HepG2 (cell line): Measurements from ENCODE around the gene FRMD3. TPM values are rescaled to one million over a fixed set of nuclear protein-coding genes. Genes with fewer than 3 reads are reported as not detected.
A peak's percentile ranks its signal among the peaks of the same experiment; 100 is the strongest.

ENCODE experiments used
- ARID2 ChIP-seq: sonication (generic); formaldehyde crosslinking; IDR thresholded peaks from 2 replicates; pipeline ENCODE4 v1.8.1; 2022; ENCODE audit warnings: mild to moderate bottlenecking, missing genetic modification reagents, borderline replicate concordance
- CEBPG ChIP-seq: IDR thresholded peaks from 2 replicates; pipeline ENCODE4 v1.6.1; 2016
- FOXA3 ChIP-seq: IDR thresholded peaks from 2 replicates; pipeline ENCODE4 v1.6.1; 2016; ENCODE audit warnings: missing genetic modification reagents, missing compliant biosample characterization
- HDAC2 ChIP-seq: sonication (generic); formaldehyde crosslinking; IDR thresholded peaks from 2 replicates; pipeline ENCODE4 v1.4.0; 2020; ENCODE audit warnings: missing genetic modification reagents
- KAT8 ChIP-seq: IDR thresholded peaks from 2 replicates; pipeline ENCODE4 v1.6.1; 2016; ENCODE audit warnings: missing genetic modification reagents, missing compliant biosample characterization
- KDM5B ChIP-seq: sonication (generic); formaldehyde crosslinking; IDR thresholded peaks from 2 replicates; pipeline ENCODE4 v1.4.0; 2020; ENCODE audit warnings: missing genetic modification reagents, mild to moderate bottlenecking, borderline replicate concordance
- KDM6A ChIP-seq: IDR thresholded peaks from 2 replicates; pipeline ENCODE4 v1.6.1; 2016; ENCODE audit warnings: low read depth
- NCOA2 ChIP-seq: sonication (generic); formaldehyde crosslinking; IDR thresholded peaks from 2 replicates; pipeline ENCODE4 v1.8.0; 2022; ENCODE audit warnings: inconsistent platforms
- NR1H2 ChIP-seq: sonication (generic); formaldehyde crosslinking; IDR thresholded peaks from 2 replicates; pipeline ENCODE4 v1.8.1; 2022; ENCODE audit warnings: low read depth, missing genetic modification reagents, borderline replicate concordance
- PHF21A ChIP-seq: sonication (generic); formaldehyde crosslinking; IDR thresholded peaks from 2 replicates; pipeline ENCODE4 v1.5.0; 2020; ENCODE audit warnings: mild to moderate bottlenecking, missing genetic modification reagents
- SALL1 ChIP-seq: sonication (generic); formaldehyde crosslinking; IDR thresholded peaks from 2 replicates; pipeline ENCODE4 v1.8.0; 2022; ENCODE audit warnings: mild to moderate bottlenecking, missing genetic modification reagents
- SNAPC2 ChIP-seq: sonication (generic); formaldehyde crosslinking; IDR thresholded peaks from 2 replicates; pipeline ENCODE4 v1.8.1; 2022; ENCODE audit warnings: mild to moderate bottlenecking, missing genetic modification reagents
- TARDBP ChIP-seq: sonication (generic); formaldehyde crosslinking; IDR thresholded peaks from 2 replicates; pipeline ENCODE4 v1.8.0; 2022; ENCODE audit warnings: mild to moderate bottlenecking, missing genetic modification reagents
- ZC3H13 ChIP-seq: sonication (generic); formaldehyde crosslinking; IDR thresholded peaks from 2 replicates; pipeline ENCODE4 v1.8.1; 2023; ENCODE audit warnings: mild to moderate bottlenecking, missing genetic modification reagents, moderate library complexity
- ZNF629 ChIP-seq: sonication (generic); formaldehyde crosslinking; conservative IDR thresholded peaks from 2 replicates; pipeline ENCODE4 v1.5.0; 2020; ENCODE audit warnings: missing genetic modification reagents
- polyA plus RNA-seq, 8 experiments: library from polyadenylated mRNA; depleted of rRNA in 3 of 8; stranded (reverse) in 7 of 8; unstranded in 1 of 8; fragments of >200 nt; fragmentation: Illumina TruSeq in 4 of 8; extraction: Trizol in 4 of 8; gene quantifications; 2 replicates each; pipeline versions ENCODE4 v1.2.1 to v1.2.3, GENCODE V29; 2011 to 2016; ENCODE audit warnings: low read depth in 4 of 8, missing spikeins in 1 of 8, mixed read lengths in 1 of 8; ENCODE audit not compliant: insufficient read depth in 1 of 8
- total RNA-seq, 5 experiments: library from RNA; depleted of rRNA; stranded (reverse); fragments of >200 nt; fragmentation: Illumina TruSeq; extraction: Trizol; gene quantifications; 2 replicates each; pipeline ENCODE4 v1.2.3, GENCODE V29; 2016; ENCODE audit warnings: low read depth in 1 of 5
- TF ChIP-seq, protein P1 (sequence below): sonication (generic); IDR thresholded peaks from 2 replicates; pipeline ENCODE4 v1.6.1; 2016; ENCODE audit warnings: low read depth, borderline replicate concordance
- TF ChIP-seq, protein P2 (sequence below): sonication (generic); formaldehyde crosslinking; IDR thresholded peaks from 2 replicates; pipeline ENCODE4 v1.8.1; 2023; ENCODE audit warnings: mild to moderate bottlenecking, missing genetic modification reagents
- TF ChIP-seq, protein P3 (sequence below): IDR thresholded peaks from 2 replicates; pipeline ENCODE4 v1.6.1; 2016; ENCODE audit warnings: mild to moderate bottlenecking, missing biosample characterization, missing genetic modification reagents
- TF ChIP-seq, protein P4 (sequence below): sonication (generic); formaldehyde crosslinking; IDR thresholded peaks from 2 replicates; pipeline ENCODE4 v1.5.1; 2020; ENCODE audit warnings: missing genetic modification reagents, mild to moderate bottlenecking, borderline replicate concordance
- TF ChIP-seq, protein P5 (sequence below): sonication (generic); formaldehyde crosslinking; IDR thresholded peaks from 2 replicates; pipeline ENCODE4 v1.8.1; 2023; ENCODE audit warnings: mild to moderate bottlenecking, missing genetic modification reagents, borderline replicate concordance
- TF ChIP-seq, protein P6 (sequence below): sonication (generic); formaldehyde crosslinking; IDR thresholded peaks from 2 replicates; pipeline ENCODE4 v1.8.0; 2022; ENCODE audit warnings: mild to moderate bottlenecking, missing genetic modification reagents
- TF ChIP-seq, protein P7 (sequence below): IDR thresholded peaks from 2 replicates; pipeline ENCODE4 v1.6.1; 2016; ENCODE audit warnings: low read depth
- TF ChIP-seq, protein P8 (sequence below): sonication (generic); formaldehyde crosslinking; IDR thresholded peaks from 2 replicates; pipeline ENCODE4 v1.8.0; 2022; ENCODE audit warnings: missing genetic modification reagents, mild to moderate bottlenecking, inconsistent platforms, borderline replicate concordance

FRMD3 gene
- total and polyA plus RNA-seq, 2 of the 13 experiments (the other 11 are each of a cell fraction or from before 2014, with no cell fraction given): 3.2 to 7.7 TPM

DNA sequence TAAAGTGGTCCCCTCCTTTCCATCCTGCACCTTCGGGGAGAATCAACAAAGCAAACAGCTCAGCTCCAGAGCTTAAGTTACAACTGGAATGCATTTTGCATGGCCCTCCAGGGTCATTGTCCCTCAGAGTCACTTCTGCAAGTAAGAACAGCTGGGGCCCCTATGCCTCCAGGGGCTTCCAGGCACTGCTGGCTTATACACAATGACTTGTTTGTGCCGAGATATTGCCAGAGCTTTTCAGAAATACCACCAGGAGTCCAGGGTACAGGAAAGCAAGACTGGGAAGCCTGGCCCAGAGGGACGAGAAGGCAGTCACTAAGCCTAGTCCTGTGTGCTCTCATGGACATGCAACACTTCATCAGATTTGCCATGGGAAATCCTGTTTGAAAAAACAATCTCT lies 11.3 kb downstream of the FRMD3 start (continued):
- TF ChIP-seq, protein P1, sequence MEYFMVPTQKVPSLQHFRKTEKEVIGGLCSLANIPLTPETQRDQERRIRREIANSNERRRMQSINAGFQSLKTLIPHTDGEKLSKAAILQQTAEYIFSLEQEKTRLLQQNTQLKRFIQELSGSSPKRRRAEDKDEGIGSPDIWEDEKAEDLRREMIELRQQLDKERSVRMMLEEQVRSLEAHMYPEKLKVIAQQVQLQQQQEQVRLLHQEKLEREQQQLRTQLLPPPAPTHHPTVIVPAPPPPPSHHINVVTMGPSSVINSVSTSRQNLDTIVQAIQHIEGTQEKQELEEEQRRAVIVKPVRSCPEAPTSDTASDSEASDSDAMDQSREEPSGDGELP: peak; percentile 84
- peak; percentile 54; the same call in 1 of the 2 replicates for TF ChIP-seq FOXA3 (CRISPR knock-in tag)
- TF ChIP-seq, protein P2, sequence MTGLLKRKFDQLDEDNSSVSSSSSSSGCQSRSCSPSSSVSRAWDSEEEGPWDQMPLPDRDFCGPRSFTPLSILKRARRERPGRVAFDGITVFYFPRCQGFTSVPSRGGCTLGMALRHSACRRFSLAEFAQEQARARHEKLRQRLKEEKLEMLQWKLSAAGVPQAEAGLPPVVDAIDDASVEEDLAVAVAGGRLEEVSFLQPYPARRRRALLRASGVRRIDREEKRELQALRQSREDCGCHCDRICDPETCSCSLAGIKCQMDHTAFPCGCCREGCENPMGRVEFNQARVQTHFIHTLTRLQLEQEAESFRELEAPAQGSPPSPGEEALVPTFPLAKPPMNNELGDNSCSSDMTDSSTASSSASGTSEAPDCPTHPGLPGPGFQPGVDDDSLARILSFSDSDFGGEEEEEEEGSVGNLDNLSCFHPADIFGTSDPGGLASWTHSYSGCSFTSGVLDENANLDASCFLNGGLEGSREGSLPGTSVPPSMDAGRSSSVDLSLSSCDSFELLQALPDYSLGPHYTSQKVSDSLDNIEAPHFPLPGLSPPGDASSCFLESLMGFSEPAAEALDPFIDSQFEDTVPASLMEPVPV (CRISPR knock-in tag): no peak
- TF ChIP-seq KAT8 (CRISPR knock-in tag): peak; percentile 50; the same call in 1 of the 2 replicates
- TF ChIP-seq, protein P3, sequence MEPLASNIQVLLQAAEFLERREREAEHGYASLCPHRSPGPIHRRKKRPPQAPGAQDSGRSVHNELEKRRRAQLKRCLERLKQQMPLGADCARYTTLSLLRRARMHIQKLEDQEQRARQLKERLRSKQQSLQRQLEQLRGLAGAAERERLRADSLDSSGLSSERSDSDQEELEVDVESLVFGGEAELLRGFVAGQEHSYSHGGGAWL: no peak
- TF ChIP-seq, protein P4, sequence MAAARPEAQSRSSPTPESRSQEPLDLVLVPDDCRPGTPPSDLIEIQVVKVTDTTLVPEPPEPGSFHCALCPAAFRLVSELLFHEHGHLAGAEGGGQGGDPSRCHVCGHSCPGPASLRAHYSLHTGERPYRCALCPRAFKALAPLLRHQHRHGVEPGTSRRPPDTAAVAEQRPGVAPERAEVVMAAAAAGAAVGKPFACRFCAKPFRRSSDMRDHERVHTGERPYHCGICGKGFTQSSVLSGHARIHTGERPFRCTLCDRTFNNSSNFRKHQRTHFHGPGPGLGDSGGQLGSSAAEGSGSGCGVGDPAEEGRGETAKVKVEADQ: no peak
- TF ChIP-seq CEBPG (CRISPR knock-in tag): peak; percentile 57; the same call in 1 of the 2 replicates
- TF ChIP-seq NCOA2: peak; percentile 70
- TF ChIP-seq ARID2: no peak; the same call in 1 of the 2 replicates
- peak; percentile 61; the same call in 1 of the 2 replicates for TF ChIP-seq TARDBP
- no peak for TF ChIP-seq ZC3H13 (CRISPR knock-in tag)
- peak; percentile 71 for TF ChIP-seq KDM6A
- TF ChIP-seq, protein P5, sequence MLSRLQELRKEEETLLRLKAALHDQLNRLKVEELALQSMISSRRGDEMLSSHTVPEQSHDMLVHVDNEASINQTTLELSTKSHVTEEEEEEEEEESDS (CRISPR knock-in tag): no peak
- TF ChIP-seq, protein P6, sequence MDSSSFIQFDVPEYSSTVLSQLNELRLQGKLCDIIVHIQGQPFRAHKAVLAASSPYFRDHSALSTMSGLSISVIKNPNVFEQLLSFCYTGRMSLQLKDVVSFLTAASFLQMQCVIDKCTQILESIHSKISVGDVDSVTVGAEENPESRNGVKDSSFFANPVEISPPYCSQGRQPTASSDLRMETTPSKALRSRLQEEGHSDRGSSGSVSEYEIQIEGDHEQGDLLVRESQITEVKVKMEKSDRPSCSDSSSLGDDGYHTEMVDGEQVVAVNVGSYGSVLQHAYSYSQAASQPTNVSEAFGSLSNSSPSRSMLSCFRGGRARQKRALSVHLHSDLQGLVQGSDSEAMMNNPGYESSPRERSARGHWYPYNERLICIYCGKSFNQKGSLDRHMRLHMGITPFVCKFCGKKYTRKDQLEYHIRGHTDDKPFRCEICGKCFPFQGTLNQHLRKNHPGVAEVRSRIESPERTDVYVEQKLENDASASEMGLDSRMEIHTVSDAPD (CRISPR knock-in tag): peak; percentile 97
- no peak for TF ChIP-seq NR1H2 (CRISPR knock-in tag)
- TF ChIP-seq, protein P7, sequence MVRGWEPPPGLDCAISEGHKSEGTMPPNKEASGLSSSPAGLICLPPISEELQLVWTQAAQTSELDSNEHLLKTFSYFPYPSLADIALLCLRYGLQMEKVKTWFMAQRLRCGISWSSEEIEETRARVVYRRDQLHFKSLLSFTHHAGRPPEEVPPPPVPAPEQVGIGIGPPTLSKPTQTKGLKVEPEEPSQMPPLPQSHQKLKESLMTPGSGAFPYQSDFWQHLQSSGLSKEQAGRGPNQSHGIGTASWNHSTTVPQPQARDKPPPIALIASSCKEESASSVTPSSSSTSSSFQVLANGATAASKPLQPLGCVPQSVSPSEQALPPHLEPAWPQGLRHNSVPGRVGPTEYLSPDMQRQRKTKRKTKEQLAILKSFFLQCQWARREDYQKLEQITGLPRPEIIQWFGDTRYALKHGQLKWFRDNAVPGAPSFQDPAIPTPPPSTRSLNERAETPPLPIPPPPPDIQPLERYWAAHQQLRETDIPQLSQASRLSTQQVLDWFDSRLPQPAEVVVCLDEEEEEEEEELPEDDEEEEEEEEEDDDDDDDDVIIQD (CRISPR knock-in tag): 0 out of 2 replicates have a peak, but pooled peaks have one; percentile 28
- TF ChIP-seq, protein P8, sequence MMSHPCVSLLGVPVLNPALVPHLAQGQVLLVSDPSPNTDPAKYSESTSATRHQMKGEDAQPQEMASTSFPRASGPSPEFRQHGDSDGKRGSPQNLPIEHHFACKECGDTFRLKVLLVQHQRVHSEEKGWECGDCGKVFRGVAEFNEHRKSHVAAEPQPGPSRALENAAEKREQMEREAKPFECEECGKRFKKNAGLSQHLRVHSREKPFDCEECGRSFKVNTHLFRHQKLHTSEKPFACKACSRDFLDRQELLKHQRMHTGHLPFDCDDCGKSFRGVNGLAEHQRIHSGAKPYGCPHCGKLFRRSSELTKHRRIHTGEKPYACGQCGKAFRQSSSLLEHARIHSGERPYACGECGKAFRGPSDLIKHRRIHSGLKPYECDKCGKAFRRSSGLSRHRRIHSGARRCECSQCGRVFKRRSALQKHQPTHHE (CRISPR knock-in tag): no peak
- no peak for TF ChIP-seq ZNF629 (CRISPR knock-in tag)
- peak; percentile 53; the same call in 1 of the 2 replicates for TF ChIP-seq HDAC2 (CRISPR knock-in tag)
- TF ChIP-seq KDM5B: no peak
- 0 out of 2 replicates have a peak, but pooled peaks have one; percentile 29 for TF ChIP-seq PHF21A (CRISPR knock-in tag)
- TF ChIP-seq SNAPC2: 0 out of 2 replicates have a peak, but pooled peaks have one; percentile 31
- TF ChIP-seq SALL1: peak; percentile 64
